Keratinocyte (primary cell): Measurements from ENCODE around the gene FBXL14. TPM values are rescaled to one million over a fixed set of nuclear protein-coding genes. Genes with fewer than 3 reads are reported as not detected.

Experiments
- DNase-seq: peaks from one replicate; pipeline ENCODE4 v3.0.0-alpha.2; 2011; ENCODE audit warnings: low read depth, missing footprints, low spot score
- FAIRE-seq: peaks from 2 replicates; lab custom pipeline; 2011; peaks lifted over from hg19 to GRCh38; lab: Jason Lieb, UNC
- H2AFZ ChIP-seq: 2 replicates; pipeline ENCODE4 v1.6.0; 2012; ENCODE audit warnings: low read length, control low read depth, inconsistent platforms; ENCODE audit not compliant: control insufficient read depth
- H3K27ac ChIP-seq: 2 replicates; pipeline ENCODE4 v1.5.1; 2011; ENCODE audit warnings: low read length; ENCODE audit not compliant: control insufficient read depth, insufficient read depth
- H3K27me3 ChIP-seq: 3 replicates; pipeline ENCODE4 v1.6.0; 2011; ENCODE audit warnings: low read length; ENCODE audit not compliant: control insufficient read depth, insufficient read depth; ENCODE audit errors: extremely low read depth
- H3K36me3 ChIP-seq, 2 experiments: 2 replicates in 1 of 2; 3 replicates in 1 of 2; pipeline ENCODE4 v1.5.1; 2011; ENCODE audit warnings: low read length in 2 of 2, mild to moderate bottlenecking in 1 of 2; ENCODE audit not compliant: control insufficient read depth in 2 of 2, insufficient read depth in 2 of 2; ENCODE audit errors: extremely low read depth in 1 of 2
- H3K4me1 ChIP-seq: 3 replicates; pipeline ENCODE4 v1.5.1; 2011; ENCODE audit warnings: low read length; ENCODE audit not compliant: control insufficient read depth, insufficient read depth; ENCODE audit errors: extremely low read depth
- H3K4me2 ChIP-seq: 3 replicates; pipeline ENCODE4 v1.6.0; 2011; ENCODE audit warnings: low read depth, low read length; ENCODE audit not compliant: control insufficient read depth, insufficient read depth; ENCODE audit errors: extremely low read depth
- H3K4me3 ChIP-seq, 3 experiments: fragments of 200-600 bp in 1 of 3; sonication (generic) in 1 of 3; 2 replicates in 2 of 3; 3 replicates in 1 of 3; pipeline ENCODE4 v1.5.1; 2011 to 2016; ENCODE audit warnings: low read length in 3 of 3, mild to moderate bottlenecking in 3 of 3, control low read depth in 2 of 3, inconsistent platforms in 1 of 3, low read depth in 1 of 3, mixed read lengths in 1 of 3, mixed run types in 1 of 3, moderate library complexity in 1 of 3; ENCODE audit not compliant: control insufficient read depth in 2 of 3, insufficient read depth in 2 of 3; ENCODE audit errors: extremely low read depth in 1 of 3
- H3K79me2 ChIP-seq: 2 replicates; pipeline ENCODE4 v1.6.0; 2012; ENCODE audit warnings: low read length; ENCODE audit not compliant: control insufficient read depth, insufficient read depth
- H3K9ac ChIP-seq: 3 replicates; pipeline ENCODE4 v1.6.0; 2011; ENCODE audit warnings: low read length; ENCODE audit not compliant: control insufficient read depth, insufficient read depth; ENCODE audit errors: extremely low read depth
- H3K9me1 ChIP-seq: 3 replicates; pipeline ENCODE4 v1.6.0; 2011; ENCODE audit warnings: low read length; ENCODE audit not compliant: control insufficient read depth, insufficient read depth; ENCODE audit errors: extremely low read depth
- H3K9me3 ChIP-seq: 2 replicates; pipeline ENCODE4 v1.5.1; 2012; ENCODE audit warnings: low read depth, low read length; ENCODE audit not compliant: control insufficient read depth
- H4K20me1 ChIP-seq: 3 replicates; pipeline ENCODE4 v1.6.0; 2011; ENCODE audit warnings: low read length; ENCODE audit not compliant: control insufficient read depth, insufficient read depth; ENCODE audit errors: extremely low read depth
- EZH2 ChIP-seq: IDR thresholded peaks from one replicate; pipeline ENCODE4 v1.6.1; 2012; ENCODE audit warnings: inconsistent platforms, mild to moderate bottlenecking, low read length, moderate library complexity
- dilution Hi-C: fragments of 300-500 bp; cut with MboI; formaldehyde crosslinking; loops from one replicate; pipeline ENCODE4 v1.7.0; 2020; ENCODE audit warnings: low sequenced_read_pairs; ENCODE audit not compliant: extremely low pct_ligation_motif_present
- polyA plus RNA-seq, 5 experiments: library from polyadenylated mRNA; depleted of rRNA in 3 of 5; stranded (reverse) in 3 of 5; stranded (forward) in 1 of 5; unstranded in 1 of 5; fragments of >200 nt; gene quantifications; 1 replicate in 1 of 5; 2 replicates in 3 of 5; 3 replicates in 1 of 5; pipeline versions ENCODE4 v1.2.1 to v1.2.3, GENCODE V29; 2011 to 2012; ENCODE audit warnings: missing spikeins in 2 of 5, low read depth in 1 of 5, low replicate concordance in 1 of 5
- TF ChIP-seq, protein P1 (sequence below), 3 experiments: IDR thresholded peaks in 1 of 3; conservative IDR thresholded peaks in 1 of 3; optimal IDR thresholded peaks in 1 of 3; 2 replicates in 2 of 3; 3 replicates in 1 of 3; pipeline versions ENCODE3 to v1.5.1; 2011; ENCODE audit warnings: low read length in 3 of 3, mild to moderate bottlenecking in 3 of 3, moderate library complexity in 2 of 3, control low read depth in 1 of 3, inconsistent platforms in 1 of 3; ENCODE audit not compliant: insufficient read depth in 2 of 3; ENCODE audit errors: extremely low read depth in 1 of 3

FBXL14 gene
- polyA plus RNA-seq, 1 donor (not counting 4 experiments of a cell fraction or from before 2014, with no cell fraction given) = 1.8 TPM

DNA sequence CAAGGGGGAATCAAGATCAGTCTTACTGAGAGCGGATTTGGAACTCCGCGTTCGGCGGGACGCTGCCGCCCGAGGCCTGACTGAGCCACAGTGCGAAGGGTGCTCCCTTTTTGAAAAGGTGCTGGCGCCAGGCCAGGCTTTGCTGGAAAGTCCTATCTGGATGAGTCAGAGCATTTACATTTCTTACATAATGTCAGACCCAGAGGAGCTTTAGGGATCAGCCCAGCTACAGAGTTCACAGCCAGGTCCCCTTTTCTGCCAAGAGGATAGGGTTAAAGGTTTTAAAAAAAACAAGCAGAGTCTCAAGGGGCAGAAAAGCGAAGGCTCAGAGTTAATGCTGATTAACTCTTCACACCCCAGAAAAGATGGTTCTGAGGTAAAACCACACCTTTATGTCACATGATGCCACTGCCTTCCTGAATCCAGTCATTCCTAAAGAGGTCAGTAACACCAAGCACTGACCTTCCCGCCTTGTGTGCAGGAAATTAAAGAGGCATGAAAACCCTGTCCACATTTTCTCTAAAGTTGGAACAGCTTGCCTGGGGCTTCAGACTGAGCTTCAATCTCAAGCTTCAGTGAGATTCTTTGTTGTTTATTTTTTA lies 11.7 kb upstream of the FBXL14 start:
- dilution Hi-C loops = no loop called here
- Histone ChIP-seq H3K9ac (peak overlapping the region; percentile 78), H3K36me3 (no peaks in the 10 kb centered on the region), H3K27me3 (peaks cover 10% of the 10 kb centered on the region), H3K4me3 (peak overlapping the region; percentile 17 to 72 (median 61)), H2AFZ (peak overlapping the region; percentile 84), H4K20me1 (no peaks in the 10 kb centered on the region), H3K79me2 (peaks cover 8% of the 10 kb centered on the region), H3K9me1 (no peaks in the 10 kb centered on the region), H3K9me3 (no peaks in the 10 kb centered on the region), H3K27ac (peak overlapping the region; percentile 84), H3K4me2 (peak overlapping the region; percentile 97), H3K4me1 (peaks cover 25% of the 10 kb centered on the region)
- FAIRE-seq (peak; percentile 60), DNase-seq (peak; percentile 59)
- TF ChIP-seq, protein P1, sequence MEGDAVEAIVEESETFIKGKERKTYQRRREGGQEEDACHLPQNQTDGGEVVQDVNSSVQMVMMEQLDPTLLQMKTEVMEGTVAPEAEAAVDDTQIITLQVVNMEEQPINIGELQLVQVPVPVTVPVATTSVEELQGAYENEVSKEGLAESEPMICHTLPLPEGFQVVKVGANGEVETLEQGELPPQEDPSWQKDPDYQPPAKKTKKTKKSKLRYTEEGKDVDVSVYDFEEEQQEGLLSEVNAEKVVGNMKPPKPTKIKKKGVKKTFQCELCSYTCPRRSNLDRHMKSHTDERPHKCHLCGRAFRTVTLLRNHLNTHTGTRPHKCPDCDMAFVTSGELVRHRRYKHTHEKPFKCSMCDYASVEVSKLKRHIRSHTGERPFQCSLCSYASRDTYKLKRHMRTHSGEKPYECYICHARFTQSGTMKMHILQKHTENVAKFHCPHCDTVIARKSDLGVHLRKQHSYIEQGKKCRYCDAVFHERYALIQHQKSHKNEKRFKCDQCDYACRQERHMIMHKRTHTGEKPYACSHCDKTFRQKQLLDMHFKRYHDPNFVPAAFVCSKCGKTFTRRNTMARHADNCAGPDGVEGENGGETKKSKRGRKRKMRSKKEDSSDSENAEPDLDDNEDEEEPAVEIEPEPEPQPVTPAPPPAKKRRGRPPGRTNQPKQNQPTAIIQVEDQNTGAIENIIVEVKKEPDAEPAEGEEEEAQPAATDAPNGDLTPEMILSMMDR (optimal IDR thresholded peaks at IDR 0.05 in 1 of 3, IDR thresholded peaks at IDR 0.05 in 1 of 3, conservative IDR thresholded peaks at IDR 0.05 in 1 of 3; ENCODE audit: extremely low read depth in 1 of 3, insufficient read depth in 2 of 3, low read length in 3 of 3) = no peak
- no peak for TF ChIP-seq EZH2

DNA sequence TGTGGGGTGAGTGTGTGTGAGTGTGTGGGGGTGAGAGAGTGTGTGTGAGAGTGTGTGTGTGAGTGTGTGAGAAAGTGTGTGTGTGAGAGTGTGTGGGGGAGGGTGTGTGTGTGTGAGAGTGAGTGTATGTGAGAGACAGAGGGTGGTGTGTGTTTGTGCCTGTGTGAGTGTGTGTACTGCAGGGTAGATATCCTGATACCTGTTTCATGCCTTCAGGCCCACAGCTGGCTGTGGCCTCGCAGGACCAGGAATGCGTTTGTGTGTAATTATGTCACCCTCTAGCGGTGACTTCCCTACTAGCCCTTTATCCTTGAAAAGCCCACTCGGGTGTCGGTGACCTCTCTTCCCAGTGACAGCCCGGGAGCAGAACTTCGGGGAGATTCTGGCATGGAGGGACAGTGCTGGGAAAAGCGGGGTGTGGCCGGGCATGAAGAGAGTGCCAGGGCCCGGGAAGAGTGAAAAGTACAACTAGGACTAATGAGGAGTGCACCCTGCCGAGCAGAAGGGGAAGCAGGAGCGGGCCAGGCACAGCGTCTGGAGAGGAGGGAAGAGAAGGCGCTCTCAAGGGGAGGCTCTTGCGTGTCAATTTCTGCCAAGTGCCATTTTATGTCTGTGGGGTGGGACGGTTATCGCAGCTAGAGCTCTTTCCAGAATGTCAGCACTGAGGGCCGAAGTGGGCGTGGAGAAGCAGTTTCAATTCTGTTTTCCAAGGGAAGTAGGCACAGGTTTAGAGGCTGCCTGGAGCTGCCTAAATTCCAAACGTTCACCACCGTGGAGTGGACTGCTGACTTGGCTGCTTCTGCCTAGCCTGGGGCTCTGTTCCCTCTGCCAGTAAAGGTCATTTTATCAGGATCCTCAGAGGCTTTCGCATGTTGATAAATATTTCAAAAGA lies 11.0 kb upstream of the FBXL14 start:
- Histone ChIP-seq H3K9me3 (no peaks in the 10 kb centered on the region), H3K79me2 (peaks cover 8% of the 10 kb centered on the region), H3K4me3 (peak overlapping the region; percentile 17 to 72 (median 61)), H3K27ac (peak overlapping the region; percentile 84), H3K36me3 (no peaks in the 10 kb centered on the region), H3K4me2 (peak overlapping the region; percentile 97), H3K27me3 (peaks cover 10% of the 10 kb centered on the region), H3K9ac (peak overlapping the region; percentile 78), H2AFZ (peak overlapping the region; percentile 84), H3K9me1 (no peaks in the 10 kb centered on the region), H4K20me1 (no peaks in the 10 kb centered on the region), H3K4me1 (peaks cover 25% of the 10 kb centered on the region)
- no peak for DNase-seq
- FAIRE-seq = peak; percentile 88
- dilution Hi-C loops = no loop called here
- TF ChIP-seq EZH2 = no peak
- TF ChIP-seq, protein P1 (optimal IDR thresholded peaks at IDR 0.05 in 1 of 3, IDR thresholded peaks at IDR 0.05 in 1 of 3, conservative IDR thresholded peaks at IDR 0.05 in 1 of 3; ENCODE audit: extremely low read depth in 1 of 3, insufficient read depth in 2 of 3, low read length in 3 of 3) = peak; percentile 68 to 89 (median 86)
